ENCODE data around the gene RNF145.
"Not testable (repeated sequence)": the region's sequence is repeated elsewhere in the genome, so short reads cannot be mapped to it uniquely, and the experiment has no call there.

The RNF145 gene

GRCh38 chr5:159242656-159243055, 33.3 kb upstream of the RNF145 start:
- TF ChIP-seq CTCF (IDR thresholded peaks at IDR 0.05; ENCODE audit: low read length) (no peak), EZH2 (IDR thresholded peaks at IDR 0.05; ENCODE audit: borderline replicate concordance, low read length) (no peak)
- Histone ChIP-seq H4K20me1 (ENCODE audit: insufficient read depth, low read length) (no peaks in the 10 kb centered on the region), H3K27ac (ENCODE audit: low read depth, low read length, poor library complexity, severe bottlenecking) (no peak overlapping the region), H2AFZ (ENCODE audit: low read length) (no peak overlapping the region), H3K4me1 (ENCODE audit: insufficient read depth, low read length, severe bottlenecking) (no peaks in the 10 kb centered on the region), H3K4me2 (ENCODE audit: low read length) (no peak overlapping the region), H3K36me3 (ENCODE audit: insufficient read depth, low read length) (no peaks in the 10 kb centered on the region), H3F3A (ENCODE audit: insufficient read depth, low read length) (no peaks in the 10 kb centered on the region), H3K79me2 (ENCODE audit: insufficient read depth, low read length) (no peaks in the 10 kb centered on the region), H3K9me3 (ENCODE audit: low read length) (no peaks in the 10 kb centered on the region), H3K9ac (ENCODE audit: low read length) (no peak overlapping the region), H3K27me3 (ENCODE audit: insufficient read depth, low read length) (peaks cover 3% of the 10 kb centered on the region; the same call in 1 of the 2 replicates), H3K9me2 (ENCODE audit: low read depth, low read length) (no peaks in the 10 kb centered on the region), H3K4me3 (ENCODE audit: low read depth, low read length, poor library complexity, severe bottlenecking) (no peak overlapping the region)

- Histone ChIP-seq H4K20me1 (ENCODE audit: insufficient read depth, low read length) (no peaks in the 10 kb centered on the region), H3K4me1 (ENCODE audit: insufficient read depth, low read length, severe bottlenecking) (no peaks in the 10 kb centered on the region), H3F3A (ENCODE audit: insufficient read depth, low read length) (no peaks in the 10 kb centered on the region), H3K27me3 (ENCODE audit: insufficient read depth, low read length) (peaks cover 3% of the 10 kb centered on the region; the same call in 1 of the 2 replicates), H3K27ac (ENCODE audit: low read depth, low read length, poor library complexity, severe bottlenecking) (no peak overlapping the region), H3K4me2 (ENCODE audit: low read length) (no peak overlapping the region), H3K9me3 (ENCODE audit: low read length) (no peaks in the 10 kb centered on the region), H3K4me3 (ENCODE audit: low read depth, low read length, poor library complexity, severe bottlenecking) (no peak overlapping the region), H2AFZ (ENCODE audit: low read length) (no peak overlapping the region), H3K9me2 (ENCODE audit: low read depth, low read length) (no peaks in the 10 kb centered on the region), H3K9ac (ENCODE audit: low read length) (no peak overlapping the region), H3K36me3 (ENCODE audit: insufficient read depth, low read length) (no peaks in the 10 kb centered on the region), H3K79me2 (ENCODE audit: insufficient read depth, low read length) (no peaks in the 10 kb centered on the region)
- TF ChIP-seq EZH2 (IDR thresholded peaks at IDR 0.05; ENCODE audit: borderline replicate concordance, low read length) = no peak
- TF ChIP-seq CTCF (IDR thresholded peaks at IDR 0.05; ENCODE audit: low read length) = no peak
Observed at GRCh38 chr5:159241946-159242552, 32.7 kb upstream of the RNF145 start.

- TF ChIP-seq CTCF (IDR thresholded peaks at IDR 0.05; ENCODE audit: low read length) = no peak
- TF ChIP-seq EZH2 (IDR thresholded peaks at IDR 0.05; ENCODE audit: borderline replicate concordance, low read length) = no peak
- Histone ChIP-seq H3K36me3 (ENCODE audit: insufficient read depth, low read length) (no peaks in the 10 kb centered on the region), H3K9ac (ENCODE audit: low read length) (no peak overlapping the region), H4K20me1 (ENCODE audit: insufficient read depth, low read length) (no peaks in the 10 kb centered on the region), H3K9me2 (ENCODE audit: low read depth, low read length) (no peaks in the 10 kb centered on the region), H3K4me2 (ENCODE audit: low read length) (no peak overlapping the region), H3K9me3 (ENCODE audit: low read length) (no peaks in the 10 kb centered on the region), H2AFZ (ENCODE audit: low read length) (no peak overlapping the region), H3K27me3 (ENCODE audit: insufficient read depth, low read length) (peaks cover 3% of the 10 kb centered on the region; the same call in 1 of the 2 replicates), H3K79me2 (ENCODE audit: insufficient read depth, low read length) (no peaks in the 10 kb centered on the region), H3K27ac (ENCODE audit: low read depth, low read length, poor library complexity, severe bottlenecking) (no peak overlapping the region), H3K4me1 (ENCODE audit: insufficient read depth, low read length, severe bottlenecking) (no peaks in the 10 kb centered on the region), H3K4me3 (ENCODE audit: low read depth, low read length, poor library complexity, severe bottlenecking) (no peak overlapping the region), H3F3A (ENCODE audit: insufficient read depth, low read length) (no peaks in the 10 kb centered on the region)
Observed at GRCh38 chr5:159240301-159240870, 31.0 kb upstream of the RNF145 start.

- H3K9ac ChIP-seq (ENCODE audit: low read length); H3K27ac ChIP-seq (ENCODE audit: low read depth, low read length, poor library complexity, severe bottlenecking); H3K4me1 ChIP-seq (ENCODE audit: insufficient read depth, low read length, severe bottlenecking); H2AFZ ChIP-seq (ENCODE audit: low read length); H4K20me1 ChIP-seq (ENCODE audit: insufficient read depth, low read length); H3K9me3 ChIP-seq (ENCODE audit: low read length); H3K9me2 ChIP-seq (ENCODE audit: low read depth, low read length); H3K36me3 ChIP-seq (ENCODE audit: insufficient read depth, low read length); H3F3A ChIP-seq (ENCODE audit: insufficient read depth, low read length); H3K79me2 ChIP-seq (ENCODE audit: insufficient read depth, low read length); H3K4me2 ChIP-seq (ENCODE audit: low read length); H3K4me3 ChIP-seq (ENCODE audit: low read depth, low read length, poor library complexity, severe bottlenecking); H3K27me3 ChIP-seq (ENCODE audit: insufficient read depth, low read length): not testable (repeated sequence)
Observed at GRCh38 chr5:159235871-159236520, 26.6 kb upstream of the RNF145 start.

All from OCI-LY1 (cell line).